ENCODE results near the gene RAB3A. TPM values are rescaled to one million over a fixed set of nuclear protein-coding genes. Genes with fewer than 3 reads are reported as not detected.
A peak's percentile ranks its signal among the peaks of the same experiment; 100 is the strongest.

RAB3A gene
- total and polyA plus RNA-seq, 9 of the 15 experiments (the other 6 are each of a cell fraction or from before 2014, with no cell fraction given) = 0.17 to 5.1 (median 0.90) TPM; not detected in 1

- TF ChIP-seq, protein P1, sequence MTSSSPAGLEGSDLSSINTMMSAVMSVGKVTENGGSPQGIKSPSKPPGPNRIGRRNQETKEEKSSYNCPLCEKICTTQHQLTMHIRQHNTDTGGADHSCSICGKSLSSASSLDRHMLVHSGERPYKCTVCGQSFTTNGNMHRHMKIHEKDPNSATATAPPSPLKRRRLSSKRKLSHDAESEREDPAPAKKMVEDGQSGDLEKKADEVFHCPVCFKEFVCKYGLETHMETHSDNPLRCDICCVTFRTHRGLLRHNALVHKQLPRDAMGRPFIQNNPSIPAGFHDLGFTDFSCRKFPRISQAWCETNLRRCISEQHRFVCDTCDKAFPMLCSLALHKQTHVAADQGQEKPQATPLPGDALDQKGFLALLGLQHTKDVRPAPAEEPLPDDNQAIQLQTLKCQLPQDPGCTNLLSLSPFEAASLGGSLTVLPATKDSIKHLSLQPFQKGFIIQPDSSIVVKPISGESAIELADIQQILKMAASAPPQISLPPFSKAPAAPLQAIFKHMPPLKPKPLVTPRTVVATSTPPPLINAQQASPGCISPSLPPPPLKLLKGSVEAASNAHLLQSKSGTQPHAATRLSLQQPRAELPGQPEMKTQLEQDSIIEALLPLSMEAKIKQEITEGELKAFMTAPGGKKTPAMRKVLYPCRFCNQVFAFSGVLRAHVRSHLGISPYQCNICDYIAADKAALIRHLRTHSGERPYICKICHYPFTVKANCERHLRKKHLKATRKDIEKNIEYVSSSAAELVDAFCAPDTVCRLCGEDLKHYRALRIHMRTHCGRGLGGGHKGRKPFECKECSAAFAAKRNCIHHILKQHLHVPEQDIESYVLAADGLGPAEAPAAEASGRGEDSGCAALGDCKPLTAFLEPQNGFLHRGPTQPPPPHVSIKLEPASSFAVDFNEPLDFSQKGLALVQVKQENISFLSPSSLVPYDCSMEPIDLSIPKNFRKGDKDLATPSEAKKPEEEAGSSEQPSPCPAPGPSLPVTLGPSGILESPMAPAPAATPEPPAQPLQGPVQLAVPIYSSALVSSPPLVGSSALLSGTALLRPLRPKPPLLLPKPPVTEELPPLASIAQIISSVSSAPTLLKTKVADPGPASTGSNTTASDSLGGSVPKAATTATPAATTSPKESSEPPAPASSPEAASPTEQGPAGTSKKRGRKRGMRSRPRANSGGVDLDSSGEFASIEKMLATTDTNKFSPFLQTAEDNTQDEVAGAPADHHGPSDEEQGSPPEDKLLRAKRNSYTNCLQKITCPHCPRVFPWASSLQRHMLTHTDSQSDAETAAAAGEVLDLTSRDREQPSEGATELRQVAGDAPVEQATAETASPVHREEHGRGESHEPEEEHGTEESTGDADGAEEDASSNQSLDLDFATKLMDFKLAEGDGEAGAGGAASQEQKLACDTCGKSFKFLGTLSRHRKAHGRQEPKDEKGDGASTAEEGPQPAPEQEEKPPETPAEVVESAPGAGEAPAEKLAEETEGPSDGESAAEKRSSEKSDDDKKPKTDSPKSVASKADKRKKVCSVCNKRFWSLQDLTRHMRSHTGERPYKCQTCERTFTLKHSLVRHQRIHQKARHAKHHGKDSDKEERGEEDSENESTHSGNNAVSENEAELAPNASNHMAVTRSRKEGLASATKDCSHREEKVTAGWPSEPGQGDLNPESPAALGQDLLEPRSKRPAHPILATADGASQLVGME (CRISPR knock-in tag; IDR thresholded peaks at IDR 0.05) = no peak
- TF ChIP-seq HDAC6 (IDR thresholded peaks at IDR 0.05; ENCODE audit: low read depth, low read length) (no peak), ZBTB33 (CRISPR knock-in tag; IDR thresholded peaks at IDR 0.05) (no peak), NFATC3 (IDR thresholded peaks at IDR 0.05) (0 out of 2 replicates have a peak, but pooled peaks have one; percentile 39), HNRNPLL (IDR thresholded peaks at IDR 0.05; ENCODE audit: low read depth, low read length, poor library complexity, severe bottlenecking) (peak; percentile 88), CHCHD3 (CRISPR knock-in tag; IDR thresholded peaks at IDR 0.05) (no peak), NR2C2 (CRISPR knock-in tag; IDR thresholded peaks at IDR 0.05) (no peak), NR2C2 (tag; IDR thresholded peaks at IDR 0.05) (no peak), ZNF586 (CRISPR knock-in tag; conservative IDR thresholded peaks at IDR 0.05) (no peak), ZSCAN29 (IDR thresholded peaks at IDR 0.05) (no peak), FUS (optimal IDR thresholded peaks at IDR 0.05; ENCODE audit: low read depth, low read length) (no peak), NR2C1 (IDR thresholded peaks at IDR 0.05) (no peak), NR2C1 (tag; IDR thresholded peaks at IDR 0.05) (no peak), ETV6 (IDR thresholded peaks at IDR 0.05; ENCODE audit: borderline replicate concordance in 1 of 2, low read depth in 2 of 2, low read length in 1 of 2) (no peak), ETV6 (CRISPR knock-in tag; IDR thresholded peaks at IDR 0.05; ENCODE audit: borderline replicate concordance) (no peak), ZNF764 (CRISPR knock-in tag; IDR thresholded peaks at IDR 0.05; ENCODE audit: low read depth) (no peak)
- TF ChIP-seq, protein P2, sequence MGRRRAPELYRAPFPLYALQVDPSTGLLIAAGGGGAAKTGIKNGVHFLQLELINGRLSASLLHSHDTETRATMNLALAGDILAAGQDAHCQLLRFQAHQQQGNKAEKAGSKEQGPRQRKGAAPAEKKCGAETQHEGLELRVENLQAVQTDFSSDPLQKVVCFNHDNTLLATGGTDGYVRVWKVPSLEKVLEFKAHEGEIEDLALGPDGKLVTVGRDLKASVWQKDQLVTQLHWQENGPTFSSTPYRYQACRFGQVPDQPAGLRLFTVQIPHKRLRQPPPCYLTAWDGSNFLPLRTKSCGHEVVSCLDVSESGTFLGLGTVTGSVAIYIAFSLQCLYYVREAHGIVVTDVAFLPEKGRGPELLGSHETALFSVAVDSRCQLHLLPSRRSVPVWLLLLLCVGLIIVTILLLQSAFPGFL (CRISPR knock-in tag; IDR thresholded peaks at IDR 0.05) = no peak
- TF ChIP-seq, protein P3, sequence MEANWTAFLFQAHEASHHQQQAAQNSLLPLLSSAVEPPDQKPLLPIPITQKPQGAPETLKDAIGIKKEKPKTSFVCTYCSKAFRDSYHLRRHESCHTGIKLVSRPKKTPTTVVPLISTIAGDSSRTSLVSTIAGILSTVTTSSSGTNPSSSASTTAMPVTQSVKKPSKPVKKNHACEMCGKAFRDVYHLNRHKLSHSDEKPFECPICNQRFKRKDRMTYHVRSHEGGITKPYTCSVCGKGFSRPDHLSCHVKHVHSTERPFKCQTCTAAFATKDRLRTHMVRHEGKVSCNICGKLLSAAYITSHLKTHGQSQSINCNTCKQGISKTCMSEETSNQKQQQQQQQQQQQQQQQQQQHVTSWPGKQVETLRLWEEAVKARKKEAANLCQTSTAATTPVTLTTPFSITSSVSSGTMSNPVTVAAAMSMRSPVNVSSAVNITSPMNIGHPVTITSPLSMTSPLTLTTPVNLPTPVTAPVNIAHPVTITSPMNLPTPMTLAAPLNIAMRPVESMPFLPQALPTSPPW (CRISPR knock-in tag; IDR thresholded peaks at IDR 0.05) = peak; percentile 89
Observed at GRCh38 chr19:18205200-18205892, 1.5 kb upstream of the RAB3A start (continued).
